Neural cell (in vitro differentiated cells): Measurements from ENCODE around the gene TMEM119. TPM values are rescaled to one million over a fixed set of nuclear protein-coding genes. Genes with fewer than 3 reads are reported as not detected.

Experiments
- H2AFZ ChIP-seq: fragments of 200-600, 300-800 bp; sonication (generic), shearing (Covaris generic); 2 replicates; pipeline ENCODE4 v1.6.0; 2014; ENCODE audit warnings: low read depth, mild to moderate bottlenecking, antibody characterized with exemption, low read length, moderate library complexity
- H3F3A ChIP-seq: fragments of 200-600 bp; shearing (Covaris generic); 2 replicates; pipeline ENCODE4 v1.6.1; 2016; ENCODE audit warnings: mild to moderate bottlenecking, moderate library complexity, mixed read lengths, antibody characterized with exemption, low read length; ENCODE audit not compliant: insufficient read depth, poor library complexity, severe bottlenecking
- H3K27ac ChIP-seq: fragments of 200-600, 300-800 bp; sonication (generic), shearing (Covaris generic); 2 replicates; pipeline ENCODE4 v1.5.1; 2014; ENCODE audit warnings: mild to moderate bottlenecking, low read length, moderate library complexity
- H3K27me3 ChIP-seq: fragments of 300-800, 200-600 bp; sonication (generic), shearing (Covaris generic); 2 replicates; pipeline ENCODE4 v1.6.0; 2014; ENCODE audit warnings: mild to moderate bottlenecking, low read depth, low read length, moderate library complexity; ENCODE audit not compliant: insufficient read depth
- H3K36me3 ChIP-seq: fragments of 300-800, 200-600 bp; sonication (generic), shearing (Covaris generic); 2 replicates; pipeline ENCODE4 v1.5.1; 2014; ENCODE audit warnings: mild to moderate bottlenecking, antibody characterized with exemption, low read length, moderate library complexity; ENCODE audit not compliant: insufficient read depth
- H3K4me2 ChIP-seq: fragments of 300-800, 200-600 bp; sonication (generic), shearing (Covaris generic); 2 replicates; pipeline ENCODE4 v1.6.0; 2014; ENCODE audit warnings: mild to moderate bottlenecking, low read length
- H3K4me3 ChIP-seq: fragments of 300-800, 200-600 bp; sonication (generic), shearing (Covaris generic); 2 replicates; pipeline ENCODE4 v1.5.1; 2014; ENCODE audit warnings: mild to moderate bottlenecking, low read length, moderate library complexity
- H3K79me2 ChIP-seq: fragments of 200-600 bp; shearing (Covaris generic); replicated peaks from 2 replicates; pipeline ENCODE4 v1.6.0; 2014; ENCODE audit warnings: mild to moderate bottlenecking, low read length, moderate library complexity; ENCODE audit not compliant: insufficient read depth
- H3K9ac ChIP-seq: fragments of 300-800, 200-600 bp; sonication (generic), shearing (Covaris generic); 2 replicates; pipeline ENCODE4 v1.6.1; 2016; ENCODE audit warnings: mild to moderate bottlenecking, low read length, mixed read lengths
- H3K9me2 ChIP-seq: fragments of 200-600 bp; shearing (Covaris generic); 2 replicates; pipeline ENCODE4 v1.6.1; 2016; ENCODE audit warnings: mild to moderate bottlenecking, low read length, mixed read lengths; ENCODE audit not compliant: insufficient read depth
- H3K9me3 ChIP-seq: fragments of 200-600, 300-800 bp; sonication (generic), shearing (Covaris generic); 2 replicates; pipeline ENCODE4 v1.6.1; 2016; ENCODE audit warnings: mild to moderate bottlenecking, mixed run types, low read length, moderate library complexity, mixed read lengths
- H4K20me1 ChIP-seq: fragments of 200-600 bp; shearing (Covaris generic); 2 replicates; pipeline ENCODE4 v1.6.1; 2016; ENCODE audit warnings: mild to moderate bottlenecking, mixed run types; ENCODE audit not compliant: insufficient read depth
- CTCF ChIP-seq: fragments of 450-650 bp; IDR thresholded peaks from 2 replicates; pipeline ENCODE4 v1.5.1; 2014; ENCODE audit warnings: antibody characterized with exemption, mild to moderate bottlenecking, moderate library complexity; ENCODE audit not compliant: poor library complexity, severe bottlenecking
- EP300 ChIP-seq: fragments of 450-650 bp; conservative IDR thresholded peaks from 2 replicates; pipeline ENCODE4 v1.6.1; 2014; ENCODE audit warnings: antibody characterized with exemption, mild to moderate bottlenecking, moderate library complexity; ENCODE audit not compliant: poor library complexity, severe bottlenecking
- EZH2 ChIP-seq: fragments of 200-600, 300-800 bp; shearing (Covaris generic), sonication (generic); IDR thresholded peaks from 2 replicates; pipeline ENCODE4 v1.6.1; 2014; ENCODE audit warnings: antibody characterized with exemption, low read length, borderline replicate concordance, mild to moderate bottlenecking; ENCODE audit not compliant: insufficient read depth, poor library complexity, severe bottlenecking
- MXI1 ChIP-seq: fragments of 450-650 bp; conservative IDR thresholded peaks from 2 replicates; pipeline ENCODE4 v1.6.1; 2014; ENCODE audit warnings: antibody characterized with exemption, mild to moderate bottlenecking; ENCODE audit not compliant: poor library complexity, severe bottlenecking
- POLR2AphosphoS5 ChIP-seq: IDR thresholded peaks from 2 replicates; pipeline ENCODE4 v1.6.1; 2012
- RAD21 ChIP-seq: fragments of 450-650 bp; conservative IDR thresholded peaks from 2 replicates; pipeline ENCODE4 v1.6.1; 2014; ENCODE audit warnings: antibody characterized with exemption, mild to moderate bottlenecking, moderate library complexity
- REST ChIP-seq: IDR thresholded peaks from 2 replicates; pipeline ENCODE4 v1.6.1; 2012; ENCODE audit warnings: borderline replicate concordance
- SMC3 ChIP-seq: fragments of 450-650 bp; conservative IDR thresholded peaks from 2 replicates; pipeline ENCODE4 v1.6.1; 2014; ENCODE audit warnings: antibody characterized with exemption, mild to moderate bottlenecking, moderate library complexity; ENCODE audit not compliant: poor library complexity
- TAF1 ChIP-seq: IDR thresholded peaks from 2 replicates; pipeline ENCODE4 v1.6.1; 2012; ENCODE audit warnings: low read depth
- polyA plus RNA-seq: library from polyadenylated mRNA; depleted of rRNA; stranded (reverse); fragments of >200 nt; gene quantifications from 2 replicates; pipeline ENCODE4 v1.2.3, GENCODE V29; 2014

The TMEM119 gene
- polyA plus RNA-seq, 1 donor from 2014 or later = not detected

DNA sequence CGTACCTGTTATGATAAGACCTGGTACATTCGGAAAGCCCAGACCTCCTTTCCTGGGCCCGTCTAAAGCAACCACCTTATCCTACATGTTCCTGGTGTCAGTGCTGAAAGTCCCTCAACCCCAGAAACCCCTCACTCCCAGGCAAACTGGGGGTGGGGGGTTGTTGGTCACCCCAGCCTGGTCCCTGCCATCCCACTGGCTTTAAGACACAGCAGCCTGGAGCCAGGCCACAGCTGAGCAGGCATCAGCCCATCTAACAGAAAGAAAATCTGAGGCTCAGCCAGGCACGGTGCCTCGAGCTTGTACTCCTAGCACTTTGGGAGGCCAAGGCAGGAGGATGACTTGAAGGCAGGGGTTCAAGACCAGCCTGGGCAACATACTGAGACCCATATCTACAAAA lies 31.3 kb upstream of the TMEM119 start:
- H3K4me2 ChIP-seq = no peak overlapping the region

GRCh38 chr12:108627134-108627920 lies 29.4 kb upstream of the TMEM119 start:
- no peaks in the 10 kb centered on the region for H3K9me2 ChIP-seq
- no peak overlapping the region for H3K4me3 ChIP-seq
- H4K20me1 ChIP-seq = no peaks in the 10 kb centered on the region
- no peak overlapping the region for H3K27ac ChIP-seq
- TF ChIP-seq POLR2AphosphoS5 = no peak
- H3K79me2 ChIP-seq = no peaks in the 10 kb centered on the region
- no peaks in the 10 kb centered on the region for H3K9me3 ChIP-seq
- H3K9ac ChIP-seq = no peak overlapping the region
- H3F3A ChIP-seq = no peaks in the 10 kb centered on the region
- H3K36me3 ChIP-seq = no peaks in the 10 kb centered on the region
- no peaks in the 10 kb centered on the region for H3K27me3 ChIP-seq
- no peak overlapping the region for H2AFZ ChIP-seq
- no peak overlapping the region for H3K4me2 ChIP-seq

More for the DNA sequence above, 31.3 kb upstream of the TMEM119 start:
- Histone ChIP-seq H4K20me1 (no peaks in the 10 kb centered on the region), H3F3A (no peaks in the 10 kb centered on the region), H3K27me3 (no peaks in the 10 kb centered on the region), H3K4me3 (no peak overlapping the region), H3K9me2 (no peaks in the 10 kb centered on the region), H3K36me3 (no peaks in the 10 kb centered on the region), H3K79me2 (no peaks in the 10 kb centered on the region), H2AFZ (no peak overlapping the region), H3K27ac (no peak overlapping the region), H3K9me3 (no peaks in the 10 kb centered on the region), H3K9ac (no peak overlapping the region)
- TF ChIP-seq RAD21 (no peak), MXI1 (no peak), EZH2 (no peak), REST (no peak), SMC3 (no peak), CTCF (no peak), TAF1 (no peak), EP300 (no peak), POLR2AphosphoS5 (no peak)
